ENCODE measurements around the gene SERBP1. TPM values are rescaled to one million over a fixed set of nuclear protein-coding genes. Genes with fewer than 3 reads are reported as not detected.
A peak's percentile ranks its signal among the peaks of the same experiment; 100 is the strongest.

SERBP1 gene
- total RNA-seq, 4 donors from 2014 or later, result 203 to 254 (median 223) TPM

- DNase-seq (ENCODE audit: extremely low spot score), result no peak
- no peaks in the 10 kb centered on the region for H3K9me3 ChIP-seq
- 94% methylated on average over 2 of the region's 2 CpGs for WGBS
- H3K36me3 ChIP-seq, result no peaks in the 10 kb centered on the region
- TF ChIP-seq POLR2A (IDR thresholded peaks at IDR 0.05; ENCODE audit: low read depth), result no peak
- no peak for TF ChIP-seq CTCF (IDR thresholded peaks at IDR 0.05)
- no peak for TF ChIP-seq POLR2AphosphoS5 (IDR thresholded peaks at IDR 0.05)
- no peak for TF ChIP-seq EP300 (IDR thresholded peaks at IDR 0.05)
- no peaks in the 10 kb centered on the region for H3K27me3 ChIP-seq
- intact Hi-C loops (cut with DNase I), result no loop called here
- H3K4me3 ChIP-seq, result no peak overlapping the region
- H3K27ac ChIP-seq (replicated peaks in 1 of 4), result no peak overlapping the region
- H3K4me1 ChIP-seq, result peaks cover 10 to 16% (median 11%) of the 10 kb centered on the region in 4 donors
Observed at GRCh38 chr1:67464058-67464457, 33.9 kb upstream of the SERBP1 start.

DNA sequence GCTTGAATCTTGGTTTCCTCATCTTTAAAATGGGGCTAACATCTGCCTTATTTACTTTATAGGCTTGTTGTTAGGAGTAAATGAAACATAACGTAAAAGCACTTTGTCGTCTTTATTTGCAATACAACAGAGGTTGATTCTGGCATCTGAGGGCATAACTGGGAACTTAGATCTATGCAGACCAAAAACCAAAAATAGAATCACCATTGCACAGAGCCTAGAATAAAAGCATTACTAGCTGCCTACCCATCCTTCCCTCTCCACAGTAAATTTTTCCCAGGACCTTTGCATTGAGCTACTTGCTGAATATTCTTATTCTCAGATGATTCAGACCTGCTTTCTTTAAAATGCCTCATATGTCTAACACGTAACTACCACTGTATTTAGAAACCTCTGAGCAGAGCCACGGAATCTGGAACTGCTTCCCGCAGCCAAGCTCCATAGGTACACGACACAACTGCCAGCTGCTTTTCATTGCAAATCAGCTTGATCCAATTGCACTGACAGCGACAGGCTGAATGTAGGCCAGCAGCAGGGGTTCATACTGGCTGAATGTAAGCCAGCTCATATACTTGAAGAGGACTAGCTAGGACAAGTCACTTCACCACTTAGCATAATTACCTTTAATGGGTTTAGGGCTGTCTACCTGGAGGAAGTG lies 33.2 kb upstream of the SERBP1 start:
- Histone ChIP-seq H3K27me3 (no peaks in the 10 kb centered on the region), H3K27ac (replicated peaks in 1 of 4) (no peak overlapping the region), H3K4me1 (peaks cover 10 to 16% (median 11%) of the 10 kb centered on the region in 4 donors), H3K9me3 (no peaks in the 10 kb centered on the region), H3K4me3 (no peak overlapping the region), H3K36me3 (no peaks in the 10 kb centered on the region)
- no peak for TF ChIP-seq CTCF (IDR thresholded peaks at IDR 0.05)
- TF ChIP-seq POLR2A (IDR thresholded peaks at IDR 0.05; ENCODE audit: low read depth), result no peak
- no peak for TF ChIP-seq EP300 (IDR thresholded peaks at IDR 0.05)
- no peak for TF ChIP-seq POLR2AphosphoS5 (IDR thresholded peaks at IDR 0.05)
- WGBS, result 68% methylated on average over 7 of the region's 7 CpGs
- intact Hi-C loops (cut with DNase I), result no loop called here
- no peak for DNase-seq (ENCODE audit: extremely low spot score)

- no peak for TF ChIP-seq POLR2A (IDR thresholded peaks at IDR 0.05; ENCODE audit: low read depth)
- no peak for TF ChIP-seq EP300 (IDR thresholded peaks at IDR 0.05)
- no peak for TF ChIP-seq CTCF (IDR thresholded peaks at IDR 0.05)
- no peak for TF ChIP-seq POLR2AphosphoS5 (IDR thresholded peaks at IDR 0.05)
- Histone ChIP-seq H3K4me3 (no peak overlapping the region), H3K27me3 (no peaks in the 10 kb centered on the region), H3K9me3 (no peaks in the 10 kb centered on the region), H3K4me1 (peaks cover 10 to 16% (median 11%) of the 10 kb centered on the region in 4 donors), H3K27ac (replicated peaks in 1 of 4) (peak overlapping the region in 2 of 4 donors; percentile 3 to 6), H3K36me3 (no peaks in the 10 kb centered on the region)
- intact Hi-C loops (cut with DNase I), result no loop called here
- 51% methylated on average over 8 of the region's 9 CpGs for WGBS
- DNase-seq (ENCODE audit: extremely low spot score), result no peak
Observed at GRCh38 chr1:67460676-67461500, 30.7 kb upstream of the SERBP1 start.

DNA sequence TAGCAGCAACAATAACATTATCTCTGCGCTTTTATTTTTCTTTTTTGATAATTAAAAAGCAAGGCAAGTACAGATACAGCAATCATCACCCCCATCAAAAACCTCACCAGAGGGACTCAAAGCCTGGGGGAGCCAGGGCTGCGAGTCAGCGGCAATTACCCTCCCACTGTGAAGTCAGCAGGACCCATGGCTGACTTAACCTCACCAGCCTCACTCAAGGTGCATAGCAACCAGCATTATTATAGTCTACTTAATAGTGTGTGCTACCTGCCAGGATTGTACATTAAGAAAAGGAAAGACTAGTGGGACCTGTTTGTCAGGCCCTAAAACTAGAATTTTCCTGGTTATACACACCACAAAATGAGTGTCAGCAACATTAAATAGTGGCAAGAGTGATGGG lies 28.9 kb upstream of the SERBP1 start:
- Histone ChIP-seq H3K36me3 (no peaks in the 10 kb centered on the region), H3K27ac (replicated peaks in 1 of 4) (no peak overlapping the region), H3K4me1 (peaks cover 10 to 12% (median 11%) of the 10 kb centered on the region in 4 donors), H3K9me3 (no peaks in the 10 kb centered on the region), H3K4me3 (no peak overlapping the region), H3K27me3 (no peaks in the 10 kb centered on the region)
- no peak for DNase-seq (ENCODE audit: extremely low spot score)
- 100% methylated on average over 3 of the region's 3 CpGs for WGBS
- TF ChIP-seq CTCF (IDR thresholded peaks at IDR 0.05), result no peak
- TF ChIP-seq POLR2AphosphoS5 (IDR thresholded peaks at IDR 0.05), result no peak
- no peak for TF ChIP-seq POLR2A (IDR thresholded peaks at IDR 0.05; ENCODE audit: low read depth)
- TF ChIP-seq EP300 (IDR thresholded peaks at IDR 0.05), result no peak
- intact Hi-C loops (cut with DNase I), result no loop called here
